HK-2 (cell line): ENCODE measurements around the gene NEU4.
"Not testable (repeated sequence)": the region's sequence is repeated elsewhere in the genome, so short reads cannot be mapped to it uniquely, and the experiment has no call there.

Source experiments
- DNase-seq: peaks from one replicate; pipeline ENCODE4 v3.0.0-alpha.2; 2018; ENCODE audit not compliant: unreplicated experiment

Gene NEU4

DNA sequence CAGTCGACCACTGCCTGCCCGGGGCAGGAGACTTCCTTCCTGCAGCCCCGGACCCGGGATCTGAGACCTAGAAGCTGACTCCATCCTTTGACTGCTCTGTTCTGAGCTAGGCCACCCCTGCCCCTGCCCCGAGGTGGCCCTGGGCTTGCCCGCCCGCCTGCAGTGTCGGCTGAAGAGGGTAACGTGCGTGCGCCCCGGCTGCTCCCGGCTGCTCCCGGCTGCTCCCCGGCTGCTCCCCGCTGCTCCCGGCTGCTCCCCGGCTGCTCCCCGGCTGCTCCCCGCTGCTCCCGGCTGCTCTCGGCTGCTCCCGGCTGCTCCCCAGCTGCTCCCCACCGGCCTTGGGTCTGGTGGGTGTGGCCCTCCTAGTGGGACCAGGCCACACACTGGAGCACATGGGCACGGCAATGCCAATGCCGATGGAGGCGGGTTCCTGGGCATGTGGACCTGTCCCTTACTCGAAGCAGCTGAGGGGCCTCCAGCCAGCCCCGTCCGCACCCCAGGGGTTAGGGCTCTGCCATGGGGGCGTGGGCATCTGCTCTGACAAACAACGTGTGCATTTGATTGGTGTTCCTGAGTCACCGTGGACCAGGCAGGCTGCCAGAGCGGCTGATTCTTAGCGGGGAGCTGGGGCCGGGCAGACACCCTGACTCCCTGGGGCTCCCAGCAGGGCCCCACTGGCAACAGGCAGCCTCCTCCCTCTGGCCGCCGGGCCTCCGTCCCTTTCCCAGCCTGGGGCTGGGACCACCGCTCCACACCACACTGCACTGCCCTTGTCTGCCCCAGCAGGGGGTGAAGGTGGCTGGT is 34.4 kb upstream of the NEU4 start:
- peak; percentile 55 for DNase-seq

DNA sequence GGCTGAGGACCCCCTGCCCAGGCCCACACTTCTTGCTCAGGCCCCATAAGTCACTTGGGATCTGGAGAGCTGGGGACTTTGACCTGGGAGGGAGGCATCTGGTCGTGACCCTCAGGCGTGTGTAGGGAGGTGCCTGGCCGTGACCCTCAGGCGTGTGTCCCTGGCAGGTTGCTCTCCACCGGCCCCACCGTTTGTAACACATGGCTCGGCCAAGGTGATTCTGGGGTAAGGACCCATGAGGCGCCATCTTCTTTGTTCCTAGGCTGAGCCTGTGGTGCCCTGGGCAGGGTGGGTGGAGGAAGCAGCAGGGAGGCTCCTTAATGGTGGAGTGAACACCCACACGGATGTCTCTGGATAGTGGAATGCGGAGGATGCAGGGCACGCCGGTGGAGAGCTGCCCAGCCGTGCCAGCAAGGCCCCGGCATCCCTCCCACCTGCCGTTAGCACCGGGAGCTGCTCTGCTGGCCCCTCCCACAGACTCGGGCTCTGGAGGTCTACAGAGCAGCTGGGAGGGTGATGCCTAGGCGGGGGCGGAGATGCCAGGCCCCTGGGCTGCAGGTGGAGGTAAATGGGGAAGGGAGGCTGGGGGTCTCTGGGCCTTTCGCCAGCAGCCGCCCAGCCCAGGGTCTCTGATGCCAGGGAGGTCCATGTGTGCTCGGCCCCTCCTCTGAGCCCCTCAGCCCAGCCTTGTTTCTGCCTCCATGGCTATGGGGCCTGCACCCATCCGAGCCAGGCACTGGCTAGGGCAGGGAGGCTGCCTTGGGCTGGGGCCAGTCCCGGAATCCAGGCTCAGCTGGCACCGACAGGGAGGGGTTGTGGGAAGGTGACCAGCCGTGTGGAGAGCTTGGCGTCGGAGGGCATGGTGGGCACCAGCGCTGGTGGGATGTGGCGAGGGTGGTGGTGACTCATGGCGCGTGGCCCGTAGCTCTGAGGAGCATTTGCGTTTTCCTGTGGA is 33.5 kb upstream of the NEU4 start:
- DNase-seq = no peak

DNA sequence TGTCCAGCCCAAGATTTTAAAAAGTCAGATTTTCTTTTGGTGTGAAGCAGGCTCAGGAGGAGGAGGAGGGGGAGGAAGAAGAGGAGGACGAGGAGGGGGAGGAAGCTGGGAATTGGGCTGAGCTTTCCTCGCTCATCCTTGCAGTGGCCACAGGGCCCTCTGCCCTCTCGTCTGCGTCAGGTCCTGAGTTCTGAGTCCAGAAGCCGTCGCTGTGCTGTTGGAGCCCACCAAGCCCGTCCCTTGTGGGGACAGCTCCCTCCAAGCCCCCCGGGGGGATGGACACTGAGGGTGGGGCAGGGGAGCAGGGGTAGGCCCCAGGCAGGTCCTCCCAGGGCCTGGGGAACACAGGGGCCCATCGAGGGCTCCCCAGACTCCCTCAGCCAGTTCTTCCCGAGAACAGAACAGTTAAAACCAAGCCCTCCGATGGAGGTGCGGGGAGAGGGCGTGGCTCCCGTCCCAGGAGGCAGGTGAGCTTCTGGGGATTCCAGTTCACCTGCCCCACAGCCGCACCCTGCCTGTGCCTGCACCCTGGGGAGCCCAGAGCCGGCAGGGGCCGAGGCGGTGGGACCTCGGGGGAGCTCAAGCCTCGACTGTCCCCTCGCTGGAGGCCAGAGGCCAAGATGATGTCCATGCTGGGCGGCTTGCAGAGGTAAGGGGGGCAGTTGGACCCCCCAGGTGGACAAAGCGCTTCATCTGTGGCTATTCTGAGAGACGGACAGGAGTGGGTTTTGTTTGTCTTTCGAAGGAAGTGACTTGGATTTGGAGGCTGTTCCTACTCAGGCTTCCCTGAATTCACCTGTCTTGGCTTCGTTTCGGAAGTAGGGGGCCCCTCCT is 32.4 kb upstream of the NEU4 start, which contains the start of gene GAL3ST2:
Gene GAL3ST2 (plus strand): TSS at position 487 of the 834 bp plus-strand sequence. CDS start 134 bp downstream, at position 621.
- DNase-seq = no peak

DNA sequence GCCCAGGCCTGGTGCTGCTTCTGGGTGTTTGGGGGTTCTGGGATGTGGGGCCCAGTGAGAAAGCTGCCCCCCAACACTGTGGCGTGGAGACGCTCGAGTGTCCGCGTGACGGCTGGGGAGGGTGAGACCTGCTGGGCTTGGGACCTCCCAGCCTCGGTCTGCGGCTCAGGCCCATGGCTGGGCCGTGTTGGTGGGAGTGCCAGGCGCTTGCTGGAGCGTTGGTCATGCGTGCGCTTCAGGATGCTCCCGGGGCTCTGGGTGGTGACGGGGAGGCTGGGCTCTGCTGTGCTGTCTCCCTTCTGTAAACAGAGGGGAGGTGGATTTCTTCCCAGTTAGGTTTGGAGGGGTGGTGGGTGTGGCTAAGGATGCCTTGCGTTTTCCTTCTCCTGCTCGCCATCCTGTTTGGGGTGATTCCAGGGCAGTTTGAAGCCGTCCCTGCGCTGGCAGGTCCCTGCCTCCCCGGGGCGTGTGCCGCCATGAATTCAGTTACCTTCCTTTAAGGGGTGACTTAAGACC is 31.8 kb upstream of the NEU4 start:
- DNase-seq = no peak

DNA sequence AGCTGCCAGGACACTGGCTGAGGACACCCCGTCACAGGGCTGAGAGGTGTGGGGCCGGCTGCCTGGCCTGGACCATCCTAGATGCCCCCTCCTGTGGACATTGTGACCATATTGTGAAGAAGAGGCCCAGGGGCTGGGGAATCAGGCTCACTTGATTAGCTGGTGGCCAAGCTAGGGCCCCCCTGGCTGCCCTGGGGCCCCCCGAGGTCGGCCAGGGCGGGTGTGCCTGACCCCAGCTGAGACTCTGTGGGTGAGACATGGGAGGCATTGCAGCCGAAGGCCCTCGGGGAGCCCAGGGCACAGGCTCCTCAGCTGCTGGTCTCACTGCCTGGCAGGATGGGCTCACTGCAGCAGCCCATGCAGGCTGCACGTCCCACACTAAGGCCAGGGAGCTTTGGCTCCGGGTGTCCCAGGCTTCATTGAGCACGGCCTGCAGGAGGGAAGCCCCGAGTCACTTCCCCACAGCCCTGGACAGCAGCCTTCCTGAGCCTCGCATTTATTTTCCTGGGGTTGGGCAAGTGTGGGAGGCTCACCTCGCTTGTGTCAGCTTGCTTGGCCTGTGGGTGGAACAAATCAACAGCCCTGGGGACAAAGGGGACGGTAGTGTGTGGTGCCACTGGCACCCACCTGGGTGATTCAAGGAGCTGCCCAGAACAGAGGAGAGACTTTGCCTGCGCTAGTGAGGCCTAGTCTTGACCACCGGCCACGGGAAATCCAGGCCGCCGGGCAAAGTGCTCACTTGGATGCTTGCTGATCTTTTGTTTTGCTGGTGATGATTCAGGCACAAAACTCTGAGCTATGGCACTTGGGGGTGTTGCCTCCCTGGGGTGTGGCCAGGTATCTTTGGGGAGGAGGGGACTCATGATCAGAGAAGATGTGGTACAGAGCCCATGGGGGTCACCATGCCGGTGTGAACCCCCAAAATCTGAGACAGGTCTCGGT is 31.0 kb upstream of the NEU4 start:
- no peak for DNase-seq

DNA sequence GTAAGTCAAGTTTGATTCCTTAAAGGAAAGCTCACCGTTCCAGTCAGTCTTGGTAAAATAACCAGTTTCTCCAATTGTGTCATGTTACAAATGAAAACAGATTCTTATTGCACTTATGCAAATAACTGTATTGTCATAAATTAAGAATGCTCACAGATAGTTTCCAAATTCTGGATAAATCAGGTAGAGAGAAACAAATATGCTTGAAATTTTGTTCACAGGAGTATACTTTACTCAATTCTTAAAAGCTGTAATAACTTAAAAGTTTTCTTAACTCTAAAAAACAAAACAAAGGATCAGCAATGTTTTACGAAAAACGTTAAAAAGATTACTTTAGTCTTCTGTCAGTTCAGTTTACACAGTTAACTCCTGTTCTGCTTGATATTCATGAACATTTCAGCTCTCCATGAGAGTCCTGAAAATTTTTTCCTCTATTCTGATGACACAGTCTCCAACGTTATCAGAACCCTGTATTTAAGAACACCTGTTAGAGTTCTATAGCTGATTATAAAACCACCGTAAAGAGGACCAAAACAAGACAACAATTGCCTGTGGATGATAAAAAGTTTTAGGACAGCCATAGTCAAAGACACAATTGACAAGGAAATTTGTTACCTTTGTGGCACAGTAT is 27.9 kb upstream of the NEU4 start:
- DNase-seq = no peak

DNA sequence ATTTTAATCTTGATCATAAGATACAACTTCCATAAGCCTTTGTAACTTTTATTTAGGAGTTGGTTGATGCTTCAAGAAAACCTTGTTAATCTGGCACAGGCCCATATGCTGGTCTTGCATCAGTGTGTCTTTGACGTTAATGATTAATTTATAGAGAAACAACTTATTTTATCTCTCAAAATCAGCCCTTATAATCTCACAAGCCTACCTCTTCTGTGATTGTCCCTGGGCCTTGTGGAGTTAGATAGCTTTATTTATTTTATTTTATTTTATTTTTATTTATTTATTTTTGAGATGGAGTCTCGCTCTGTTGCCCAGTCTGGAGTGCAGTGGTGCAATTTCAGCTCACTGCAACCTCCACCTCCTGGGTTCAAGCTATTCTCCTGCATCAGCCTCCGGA is 26.9 kb upstream of the NEU4 start:
- DNase-seq = not testable (repeated sequence)

DNA sequence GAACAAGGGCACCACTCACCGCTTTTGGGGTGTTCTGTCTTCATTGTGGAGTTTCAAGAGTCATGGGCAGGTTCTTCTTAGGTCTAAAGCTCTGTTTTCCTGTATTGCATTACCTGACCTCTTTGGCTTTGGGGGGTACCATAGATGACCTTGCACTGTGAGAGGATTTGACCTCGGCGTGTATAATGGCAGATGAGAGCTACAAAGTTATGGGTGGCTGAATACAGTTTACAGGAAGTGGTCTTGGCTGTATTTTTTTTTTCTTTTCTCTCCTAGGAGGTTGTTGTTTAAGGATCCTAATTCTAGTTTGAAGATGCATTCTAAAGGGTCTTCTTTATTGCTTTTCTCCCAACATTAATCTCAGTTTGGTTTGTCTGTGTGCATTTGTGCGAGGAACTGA is 20.9 kb upstream of the NEU4 start:
- DNase-seq = no peak

DNA sequence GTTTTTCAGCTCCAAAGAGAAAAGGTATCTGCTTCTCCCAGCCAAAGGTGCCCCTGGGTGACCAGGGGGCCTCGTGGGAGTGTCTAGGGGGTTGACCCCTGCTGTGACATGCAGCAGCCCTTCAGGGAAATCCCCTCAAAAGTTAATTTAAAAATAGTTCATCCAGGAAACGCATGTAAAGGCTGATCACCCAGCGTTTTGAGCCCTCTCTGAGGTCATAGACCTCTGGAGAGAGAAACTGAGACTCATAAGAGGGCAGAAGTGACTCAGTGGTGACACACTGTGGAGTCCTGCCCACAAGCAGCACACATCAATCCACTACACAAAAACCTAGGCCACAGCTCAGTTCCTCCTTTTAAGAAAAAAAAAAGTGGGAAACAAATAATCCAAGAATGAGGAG is 20.4 kb upstream of the NEU4 start:
- no peak for DNase-seq

DNA sequence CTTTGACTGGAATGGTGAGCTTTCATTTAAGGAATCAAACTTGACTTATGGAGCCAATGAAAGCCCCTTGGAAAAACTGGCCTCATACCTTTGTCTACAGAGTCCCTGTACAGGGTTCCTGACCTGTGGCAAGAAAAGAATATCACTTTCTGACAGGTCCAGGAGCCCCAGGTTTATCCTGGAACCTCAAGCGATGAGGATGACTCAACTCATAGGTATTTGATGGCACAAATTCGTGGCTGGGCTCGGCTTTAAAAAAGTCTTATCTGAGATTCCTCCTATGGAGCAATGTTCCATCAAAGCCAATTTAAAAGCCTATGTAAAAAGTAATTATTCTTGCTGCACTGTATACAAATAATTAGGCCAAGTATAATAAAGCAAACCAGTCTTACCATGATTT is 17.6 kb upstream of the NEU4 start:
- not testable (repeated sequence) for DNase-seq

DNA sequence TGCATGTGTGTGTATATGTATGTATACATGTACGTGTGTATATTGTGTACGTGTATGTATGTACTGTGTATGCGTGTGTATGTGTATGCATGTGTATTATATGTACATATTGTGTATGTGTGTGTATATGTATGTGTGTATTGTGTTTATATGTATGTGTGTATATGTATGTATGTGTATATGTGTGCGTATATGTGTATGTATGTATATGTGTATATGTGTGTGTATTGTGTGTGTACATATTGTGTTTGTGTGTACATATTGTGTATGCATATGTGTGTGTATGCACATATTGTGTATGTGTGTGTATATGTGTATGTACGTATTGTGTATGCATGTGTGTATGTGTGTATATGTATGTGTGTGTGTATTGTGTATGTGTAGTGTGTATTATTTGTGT is 15.6 kb upstream of the NEU4 start:
- no peak for DNase-seq

DNA sequence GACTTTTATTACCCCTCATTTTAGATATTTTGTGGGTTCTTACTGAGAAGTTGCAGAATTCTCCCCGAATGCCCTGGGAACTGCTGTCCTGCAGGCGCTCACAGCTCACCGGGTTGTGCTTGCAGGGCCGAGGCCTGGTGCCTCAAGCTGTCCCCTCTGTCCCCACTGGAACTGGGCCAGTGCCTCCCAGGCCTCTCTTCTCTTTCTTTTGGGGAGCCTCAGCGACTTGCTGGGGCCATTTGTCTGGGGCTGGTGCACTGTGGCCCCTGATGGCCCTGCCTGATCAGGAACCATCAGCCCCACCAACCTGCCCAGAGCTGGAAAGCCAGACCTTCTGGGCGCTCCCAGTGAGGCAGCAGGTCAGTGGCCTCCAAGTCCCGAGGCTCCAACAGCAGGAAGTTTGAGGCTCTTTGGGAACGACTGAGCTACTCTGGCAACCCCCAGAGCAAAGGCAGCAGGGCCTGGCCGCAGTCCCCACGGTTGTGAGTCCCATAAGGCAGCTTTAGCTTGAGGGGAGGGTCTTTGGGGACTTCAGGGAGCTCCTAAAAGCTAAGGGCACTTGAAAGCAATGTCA is 14.7 kb upstream of the NEU4 start:
- no peak for DNase-seq

DNA sequence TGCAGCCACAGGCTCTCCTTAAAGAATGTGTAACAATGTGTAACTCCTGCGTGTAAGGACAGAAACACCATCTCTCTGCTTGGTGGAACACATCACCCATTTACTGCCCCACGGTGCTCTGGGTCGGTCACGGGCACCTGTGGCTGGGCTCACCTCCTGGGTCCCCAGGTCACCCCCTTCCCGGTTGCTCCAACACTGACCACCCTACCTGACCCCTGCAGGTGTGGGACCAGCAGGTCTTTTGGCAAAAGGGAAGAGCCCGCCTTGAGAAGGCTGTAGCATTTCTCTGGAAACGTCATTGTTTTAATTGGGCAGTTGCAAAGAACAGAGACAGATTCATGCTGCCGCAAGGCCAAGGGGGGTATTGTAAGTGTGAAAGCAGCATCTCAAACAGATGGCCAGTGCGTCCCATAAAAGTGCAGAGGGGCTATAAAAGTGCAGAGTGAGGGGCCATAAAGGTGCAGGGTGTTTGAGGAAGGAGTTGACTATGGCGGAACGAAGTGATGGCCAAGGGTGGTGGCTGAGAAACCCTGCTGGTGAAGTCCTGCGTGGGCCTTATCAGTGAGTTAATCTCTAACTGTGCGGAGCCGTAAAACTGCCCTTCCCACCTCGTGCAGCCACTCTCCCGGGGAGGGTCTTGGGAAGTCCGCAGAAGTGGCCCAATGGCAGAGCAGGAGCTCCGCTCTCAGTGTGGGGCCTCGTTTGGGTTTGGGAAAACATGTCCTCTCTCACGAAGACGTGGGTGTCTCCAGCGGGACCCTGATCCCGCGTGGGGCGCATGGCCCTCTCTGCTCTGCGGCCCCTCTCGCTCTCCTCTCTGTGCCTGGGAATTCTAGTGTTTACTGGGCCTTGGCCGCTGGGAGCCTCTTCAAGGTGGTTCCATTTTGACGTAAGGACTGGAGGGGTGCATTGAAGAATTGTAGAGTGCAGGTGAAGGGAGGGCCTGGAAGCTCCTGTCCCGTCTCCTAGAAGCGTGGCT is 13.7 kb upstream of the NEU4 start:
- no peak for DNase-seq

DNA sequence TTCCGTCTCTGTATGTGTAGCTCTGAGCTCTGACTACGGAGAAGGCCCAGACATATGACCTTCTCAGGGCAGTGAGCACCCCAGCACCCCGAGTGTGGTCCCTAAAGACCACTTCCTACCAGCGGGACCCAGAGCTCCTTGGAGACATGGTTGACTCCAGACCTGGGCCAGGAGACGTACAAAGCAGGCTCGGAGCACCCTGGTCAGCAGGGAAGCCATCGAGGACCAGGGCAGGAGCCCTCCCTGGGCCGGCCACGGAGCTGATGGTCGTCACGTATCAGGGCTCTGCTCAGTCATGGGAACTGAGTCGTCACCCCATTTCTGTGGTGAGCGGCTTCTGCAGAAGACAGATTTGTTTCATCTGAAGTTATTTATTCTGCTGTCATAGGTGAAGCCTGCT is 12.8 kb upstream of the NEU4 start:
- DNase-seq = no peak

DNA sequence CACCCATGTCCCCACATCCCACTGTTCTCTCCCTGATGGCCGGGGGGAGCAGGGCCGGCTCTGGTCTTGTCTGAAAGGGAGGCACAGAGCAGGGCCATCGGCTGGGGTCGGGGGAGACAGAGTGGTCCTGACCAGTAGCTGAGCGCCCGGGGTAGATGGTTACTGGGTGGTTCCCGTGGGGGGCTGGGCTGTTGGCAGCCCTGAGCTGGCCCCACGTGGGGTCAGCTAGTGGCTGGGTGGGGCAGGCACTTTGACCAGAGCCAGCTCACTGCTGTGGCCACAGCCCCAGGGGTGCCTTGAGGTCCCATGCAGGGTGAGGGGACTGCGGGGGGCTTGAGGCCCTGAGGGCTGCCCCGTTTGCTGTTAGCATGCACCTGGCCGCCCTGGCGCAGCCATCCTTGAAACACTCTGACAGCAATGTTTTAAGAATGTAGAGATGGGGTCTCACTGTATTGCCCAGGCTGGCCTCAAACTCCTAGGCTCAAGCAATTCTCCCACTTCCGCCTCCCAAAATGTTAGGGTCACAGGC is 12.3 kb upstream of the NEU4 start:
- DNase-seq = no peak

DNA sequence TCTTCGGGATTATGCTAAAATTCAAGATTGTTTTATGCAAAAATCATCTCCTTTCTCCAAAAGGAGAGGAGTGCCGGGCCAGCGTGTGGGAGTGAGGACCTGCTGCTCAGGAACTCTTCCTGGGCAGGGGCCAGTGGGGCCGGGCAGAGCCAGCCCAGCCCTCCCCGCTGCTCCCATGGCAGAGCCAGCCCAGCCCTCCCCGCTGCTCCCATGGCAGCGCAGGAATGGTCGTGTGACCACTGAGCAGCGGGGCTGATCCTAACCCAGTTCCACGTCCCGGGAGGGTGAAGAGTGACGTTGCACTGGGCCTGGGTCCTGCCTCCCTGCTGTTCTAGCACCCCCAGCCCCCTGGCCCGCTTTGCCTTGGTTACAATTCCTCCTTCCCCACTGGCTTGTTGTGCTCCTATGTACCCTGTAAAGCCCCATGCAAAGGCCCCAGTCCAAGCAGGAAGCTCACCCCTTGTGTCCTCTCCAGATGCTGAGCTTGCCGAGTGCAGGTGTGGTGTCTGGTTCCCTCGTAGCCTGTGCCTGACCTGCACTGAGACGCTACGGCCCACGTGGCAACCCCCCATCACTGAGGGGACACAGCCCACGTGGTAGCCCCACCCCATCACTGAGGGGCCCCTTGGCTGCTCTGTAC is 11.4 kb upstream of the NEU4 start:
- no peak for DNase-seq

DNA sequence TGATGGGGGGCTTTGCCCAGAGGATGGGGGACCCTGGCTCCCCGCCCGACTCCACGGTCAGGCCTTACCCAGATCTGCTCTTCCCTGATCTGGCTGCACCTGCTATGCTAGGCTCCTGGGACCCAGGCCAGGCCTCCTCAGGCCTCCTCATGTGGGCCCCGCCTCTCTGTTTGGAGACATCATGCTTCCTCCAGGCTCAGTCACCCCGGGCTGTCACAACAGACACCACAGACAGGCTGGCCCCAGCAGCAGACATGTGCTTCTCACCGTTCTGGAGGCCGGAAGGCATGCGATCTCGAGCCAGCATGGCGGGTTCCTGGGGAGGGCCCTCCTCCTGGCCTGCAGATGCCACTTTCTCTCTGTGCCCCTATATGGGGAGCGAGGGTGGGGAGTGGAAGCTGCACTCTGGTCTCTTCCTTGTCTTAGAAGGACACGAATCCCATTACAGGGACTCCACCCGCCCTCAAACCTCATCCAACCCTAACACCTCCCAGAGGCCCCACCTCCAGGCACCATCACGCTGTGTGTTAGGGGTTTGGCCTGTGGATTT is 10.8 kb upstream of the NEU4 start:
- no peak for DNase-seq
